ENCODE results near the gene RNF220.

DNA sequence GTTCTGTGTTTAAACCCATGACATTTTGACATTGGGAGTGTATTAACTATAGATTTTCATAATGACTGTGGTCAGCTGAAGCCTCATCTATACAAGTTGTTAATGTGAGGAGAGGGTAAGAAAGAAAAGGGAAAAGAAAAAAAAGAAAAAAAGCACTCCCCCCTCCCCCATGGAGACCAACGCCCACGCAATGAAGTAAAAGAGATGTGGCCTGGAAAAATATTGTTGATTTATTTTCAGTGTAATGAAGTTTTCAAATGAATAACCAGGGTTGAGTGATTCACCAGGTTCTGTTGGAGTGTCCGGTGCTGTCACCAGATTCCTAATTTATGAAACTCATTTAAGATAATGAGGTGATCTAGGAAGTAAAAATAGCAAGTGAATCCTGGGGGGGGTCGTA, 4.7 kb downstream of the RNF220 start:
- TF ChIP-seq, protein P1, sequence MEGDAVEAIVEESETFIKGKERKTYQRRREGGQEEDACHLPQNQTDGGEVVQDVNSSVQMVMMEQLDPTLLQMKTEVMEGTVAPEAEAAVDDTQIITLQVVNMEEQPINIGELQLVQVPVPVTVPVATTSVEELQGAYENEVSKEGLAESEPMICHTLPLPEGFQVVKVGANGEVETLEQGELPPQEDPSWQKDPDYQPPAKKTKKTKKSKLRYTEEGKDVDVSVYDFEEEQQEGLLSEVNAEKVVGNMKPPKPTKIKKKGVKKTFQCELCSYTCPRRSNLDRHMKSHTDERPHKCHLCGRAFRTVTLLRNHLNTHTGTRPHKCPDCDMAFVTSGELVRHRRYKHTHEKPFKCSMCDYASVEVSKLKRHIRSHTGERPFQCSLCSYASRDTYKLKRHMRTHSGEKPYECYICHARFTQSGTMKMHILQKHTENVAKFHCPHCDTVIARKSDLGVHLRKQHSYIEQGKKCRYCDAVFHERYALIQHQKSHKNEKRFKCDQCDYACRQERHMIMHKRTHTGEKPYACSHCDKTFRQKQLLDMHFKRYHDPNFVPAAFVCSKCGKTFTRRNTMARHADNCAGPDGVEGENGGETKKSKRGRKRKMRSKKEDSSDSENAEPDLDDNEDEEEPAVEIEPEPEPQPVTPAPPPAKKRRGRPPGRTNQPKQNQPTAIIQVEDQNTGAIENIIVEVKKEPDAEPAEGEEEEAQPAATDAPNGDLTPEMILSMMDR (IDR thresholded peaks at IDR 0.05) = no peak
- TF ChIP-seq POLR2A (IDR thresholded peaks at IDR 0.05) = no peak

Data from uterus (tissue), 2 donors.